ENCODE results near the gene FAM151B.

The FAM151B gene

GRCh38 chr5:80588858-80589540, 101.1 kb downstream of the FAM151B start:
- no peak for DNase-seq (ENCODE audit: low read depth in 2 of 2)

GRCh38 chr5:80590766-80591165, 102.9 kb downstream of the FAM151B start:
- DNase-seq (ENCODE audit: low read depth in 2 of 2) = no peak

- DNase-seq (ENCODE audit: low read depth in 2 of 2) = no peak
Measured at GRCh38 chr5:80591352-80591751, 103.5 kb downstream of the FAM151B start.

- DNase-seq (ENCODE audit: low read depth in 2 of 2) = no peak
Measured at GRCh38 chr5:80592105-80592504, 104.2 kb downstream of the FAM151B start.

Data from stimulated activated CD8-positive, alpha-beta memory T cell treated with anti-CD3 and anti-CD28 coated beads, Interleukin-7, amount 100 ng/mL, for 4 hours (primary cell).